Spleen (tissue), 7 donors: ENCODE measurements around the gene CCDC157.

Experiments
- POLR2A ChIP-seq, 3 donors: fragments of 450-650 bp; IDR thresholded peaks; one replicate each; pipeline ENCODE4 v1.5.1; 2017; ENCODE audit warnings: antibody characterized with exemption in 3 of 3, mild to moderate bottlenecking in 1 of 3
- POLR2AphosphoS5 ChIP-seq, 3 donors: sonication (generic); formaldehyde crosslinking; IDR thresholded peaks; one replicate each; pipeline ENCODE4 v1.5.1; 2017; ENCODE audit warnings: antibody characterized with exemption in 3 of 3
- TF ChIP-seq, protein P1 (sequence below), 11 experiments: fragments of 200-600 bp in 7 of 11; fragments of 450-650 bp in 4 of 11; sonication (generic) in 4 of 11; IDR thresholded peaks in 8 of 11; conservative IDR thresholded peaks in 3 of 11; 1 replicate in 7 of 11; 2 replicates in 4 of 11; pipeline versions ENCODE4 v1.4.0 to v1.8.0; 2016 to 2021; ENCODE audit warnings: antibody characterized with exemption in 11 of 11, inconsistent platforms in 4 of 11, mild to moderate bottlenecking in 1 of 11
- donor health status: DM: no; HTN: no; CAD: no; lungs with moderate emphysema.
- donor health status: DM: no; HTN: no; CAD: no.
- donor health status: DM: no; HTN: no; CAD: no.

DNA sequence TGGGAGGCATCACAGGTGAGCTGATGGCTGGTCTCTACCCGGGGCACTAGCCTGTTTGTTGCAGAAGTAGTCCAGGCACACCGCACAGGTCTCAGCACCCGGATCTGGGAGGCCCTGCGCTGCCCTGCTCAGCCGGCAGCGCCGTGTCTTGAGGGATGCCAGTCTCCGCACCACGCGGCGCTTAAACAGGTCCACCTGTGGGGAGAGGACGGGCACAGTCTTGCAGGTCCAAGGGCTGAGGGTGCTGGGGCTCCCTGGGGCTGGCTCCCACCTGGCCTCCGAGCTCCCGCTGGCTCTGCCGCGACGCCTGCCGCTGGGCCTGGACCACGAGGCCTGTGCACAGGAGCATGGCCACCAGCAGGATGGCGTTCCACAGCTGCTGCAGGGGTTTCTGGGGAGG lies 23.2 kb downstream of the CCDC157 start:
- no peak for TF ChIP-seq POLR2A (IDR thresholded peaks at IDR 0.05)
- TF ChIP-seq, protein P1, sequence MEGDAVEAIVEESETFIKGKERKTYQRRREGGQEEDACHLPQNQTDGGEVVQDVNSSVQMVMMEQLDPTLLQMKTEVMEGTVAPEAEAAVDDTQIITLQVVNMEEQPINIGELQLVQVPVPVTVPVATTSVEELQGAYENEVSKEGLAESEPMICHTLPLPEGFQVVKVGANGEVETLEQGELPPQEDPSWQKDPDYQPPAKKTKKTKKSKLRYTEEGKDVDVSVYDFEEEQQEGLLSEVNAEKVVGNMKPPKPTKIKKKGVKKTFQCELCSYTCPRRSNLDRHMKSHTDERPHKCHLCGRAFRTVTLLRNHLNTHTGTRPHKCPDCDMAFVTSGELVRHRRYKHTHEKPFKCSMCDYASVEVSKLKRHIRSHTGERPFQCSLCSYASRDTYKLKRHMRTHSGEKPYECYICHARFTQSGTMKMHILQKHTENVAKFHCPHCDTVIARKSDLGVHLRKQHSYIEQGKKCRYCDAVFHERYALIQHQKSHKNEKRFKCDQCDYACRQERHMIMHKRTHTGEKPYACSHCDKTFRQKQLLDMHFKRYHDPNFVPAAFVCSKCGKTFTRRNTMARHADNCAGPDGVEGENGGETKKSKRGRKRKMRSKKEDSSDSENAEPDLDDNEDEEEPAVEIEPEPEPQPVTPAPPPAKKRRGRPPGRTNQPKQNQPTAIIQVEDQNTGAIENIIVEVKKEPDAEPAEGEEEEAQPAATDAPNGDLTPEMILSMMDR (IDR thresholded peaks at IDR 0.05 in 8 of 11, conservative IDR thresholded peaks at IDR 0.05 in 3 of 11), result no peak
- TF ChIP-seq POLR2AphosphoS5 (IDR thresholded peaks at IDR 0.05), result no peak
